Activated CD4-positive, alpha-beta T cell treated with anti-CD3 and anti-CD28 coated beads for 24 hours (primary cell): ENCODE results near the gene ZNF845.
A peak's percentile ranks its signal among the peaks of the same experiment; 100 is the strongest.
"Not testable (repeated sequence)": the region's sequence is repeated elsewhere in the genome, so short reads cannot be mapped to it uniquely, and the experiment has no call there.

ENCODE experiments used
- DNase-seq, 2 donors: peaks; one replicate each; pipeline ENCODE4 v3.0.0-alpha.2; 2020; ENCODE audit warnings: low read depth in 2 of 2

ZNF845 gene

DNA sequence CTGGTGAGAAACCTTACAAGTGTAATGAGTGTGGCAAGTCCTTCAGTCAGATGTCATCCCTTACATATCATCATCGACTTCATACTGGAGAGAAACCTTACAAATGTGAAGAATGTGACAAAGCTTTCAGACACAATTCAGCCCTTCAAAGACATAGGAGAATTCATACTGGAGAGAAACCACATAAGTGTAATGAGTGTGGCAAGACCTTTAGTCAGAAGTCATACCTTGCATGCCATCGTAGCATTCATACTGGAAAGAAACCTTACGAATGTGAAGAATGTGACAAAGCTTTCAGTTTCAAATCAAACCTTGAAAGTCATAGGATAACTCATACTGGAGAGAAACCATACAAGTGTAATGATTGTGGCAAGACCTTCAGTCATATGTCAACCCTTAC, 47.8 kb downstream of the ZNF845 start:
- no peak for DNase-seq

DNA sequence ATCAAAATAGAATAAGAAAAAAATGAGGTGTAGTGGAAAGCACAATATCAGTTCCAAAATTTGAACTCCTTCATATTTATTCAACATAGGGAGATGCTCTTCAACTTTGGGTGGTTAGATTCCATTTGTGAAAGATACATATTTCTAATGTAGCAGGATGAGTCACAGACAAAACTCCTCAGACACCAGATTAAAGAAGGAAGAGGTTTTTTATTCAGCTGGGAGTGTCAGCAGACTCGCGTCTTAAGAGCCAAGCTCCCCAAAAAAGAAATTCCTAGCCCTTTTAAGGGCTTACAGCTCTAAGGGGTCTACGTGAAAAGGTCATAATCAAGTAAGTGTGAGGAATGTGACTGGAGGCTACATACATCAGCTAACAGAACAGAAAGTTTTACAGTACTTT, 54.6 kb downstream of the ZNF845 start:
- DNase-seq, result no peak

DNA sequence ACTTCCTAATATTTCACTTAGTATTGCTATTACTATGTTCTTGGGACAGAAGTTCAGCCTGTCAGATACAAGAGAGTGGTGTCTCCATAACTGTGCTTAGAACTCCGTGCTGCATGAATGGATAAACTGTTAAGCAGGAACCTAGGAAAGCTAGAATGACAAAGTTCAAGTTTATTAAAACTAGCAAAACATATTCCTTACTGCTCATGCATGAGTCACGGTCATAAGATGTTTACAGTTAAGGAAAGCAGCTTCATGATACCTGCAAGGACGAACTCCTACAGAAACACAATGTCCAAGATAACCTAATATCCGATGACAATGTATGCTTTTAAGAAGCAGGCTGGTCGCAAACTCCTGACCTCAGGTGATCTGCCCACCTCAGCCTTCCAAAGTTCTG, 55.4 kb downstream of the ZNF845 start:
- DNase-seq, result no peak

DNA sequence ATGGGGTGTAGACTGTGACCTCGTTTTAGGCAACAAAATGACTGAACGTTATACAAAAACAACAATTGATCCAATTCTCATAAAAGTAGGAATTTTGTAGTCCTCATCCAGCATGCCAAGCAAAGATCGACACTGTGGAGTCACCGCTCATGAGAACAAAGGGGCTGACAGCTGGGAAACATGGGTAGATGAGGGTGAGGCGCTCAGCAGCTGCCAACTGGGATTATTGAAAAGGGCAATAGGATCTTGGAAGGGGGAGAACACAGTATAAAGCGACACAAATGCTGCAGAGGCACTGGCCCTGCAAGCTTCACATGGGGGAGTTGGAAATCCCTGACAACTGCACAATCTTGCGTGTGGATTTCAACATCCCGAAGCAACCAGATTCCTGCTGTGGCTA, 56.0 kb downstream of the ZNF845 start:
- DNase-seq, result no peak

DNA sequence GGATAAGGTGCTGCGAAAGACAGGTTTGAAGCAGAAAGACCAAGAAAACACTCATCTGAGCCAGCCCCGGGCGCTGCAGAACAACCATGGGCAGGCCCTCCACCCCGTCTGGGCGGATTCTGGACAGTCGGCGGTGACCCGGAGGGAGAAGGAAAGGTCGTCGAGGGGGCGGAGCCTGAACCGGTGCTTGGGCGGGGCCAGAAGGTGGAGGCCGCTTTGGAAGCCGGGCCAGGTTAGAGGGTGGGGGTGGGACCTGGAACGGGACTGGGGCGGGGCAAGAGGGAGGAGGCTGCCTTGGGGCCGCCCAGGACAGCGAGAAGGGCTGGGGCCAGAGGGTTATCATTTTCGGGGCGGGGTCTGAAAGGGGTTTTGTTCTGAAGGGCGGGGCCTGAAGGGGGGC, 56.4 kb downstream of the ZNF845 start:
- DNase-seq, result no peak

DNA sequence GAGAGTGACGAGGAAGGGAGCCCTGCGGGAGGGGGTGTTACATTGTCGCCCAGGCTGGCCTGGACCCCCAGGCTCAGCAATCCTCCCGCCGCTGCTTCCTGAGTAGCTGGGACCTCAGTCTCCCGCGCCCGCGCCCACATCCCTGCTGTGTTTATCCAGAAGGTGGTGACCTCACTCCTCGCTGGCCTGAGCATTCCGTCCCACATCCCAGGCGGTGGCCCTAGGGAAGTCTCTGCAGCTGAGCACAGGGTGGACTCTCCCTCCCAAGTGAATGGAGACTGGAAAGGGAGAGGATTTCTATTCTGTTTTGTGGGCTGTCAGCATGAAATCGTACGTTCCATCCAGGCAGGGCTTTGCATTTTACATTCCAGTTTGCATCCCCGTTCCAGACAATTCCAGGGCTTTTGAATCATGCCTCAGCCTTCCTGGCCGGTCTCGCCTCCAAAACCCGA, 61.0 kb downstream of the ZNF845 start:
- no peak for DNase-seq

DNA sequence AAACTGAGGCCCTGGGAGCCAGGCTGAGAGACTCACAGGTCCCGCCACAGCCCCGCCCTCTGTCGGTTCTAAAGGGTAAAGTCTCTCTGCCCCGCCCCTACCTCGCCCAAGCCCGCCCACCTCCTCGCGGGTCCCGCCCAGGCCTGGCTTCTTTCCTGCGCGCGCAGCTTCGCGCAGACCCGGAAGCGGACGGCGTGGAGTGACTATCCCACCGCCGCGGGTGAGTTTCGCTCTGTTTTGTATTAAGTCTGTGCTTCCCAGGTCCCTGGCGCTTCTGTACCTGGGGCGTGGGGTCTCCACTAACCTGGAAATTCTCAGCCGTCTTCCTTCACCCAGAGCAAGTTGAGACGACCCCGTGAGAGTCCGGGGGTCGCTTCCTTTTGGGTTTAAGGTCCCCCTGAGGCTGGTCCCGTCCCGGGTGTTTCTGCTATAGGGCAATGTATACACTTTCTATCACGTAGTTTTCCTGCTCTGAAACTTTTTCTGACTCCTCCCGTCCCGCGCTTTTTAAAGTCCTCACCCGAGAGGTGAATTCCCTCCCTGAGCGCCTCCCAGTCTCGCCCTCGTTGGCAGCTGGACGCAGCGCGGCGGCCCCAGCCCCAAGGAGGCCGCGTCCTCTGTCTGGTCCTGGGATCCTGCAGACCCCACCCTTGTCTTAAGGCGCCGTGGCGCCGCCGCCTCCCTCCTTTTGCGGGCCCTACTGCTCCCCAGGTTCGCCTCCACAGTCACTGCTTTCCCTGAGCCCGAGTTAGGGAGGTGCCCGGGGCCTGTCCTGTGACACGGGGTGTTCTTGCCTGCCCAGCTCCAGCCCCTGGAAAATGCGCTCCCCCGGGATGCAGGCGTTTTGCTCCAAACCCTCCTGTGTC, 61.7 kb downstream of the ZNF845 start, which contains the start of gene ZNF765:
TSS of gene ZNF765 (plus strand) at position 176 of the 866 bp plus-strand sequence. CDS start 2,867 bp downstream, outside the sequence.
- DNase-seq, result peak; percentile 88 to 95

DNA sequence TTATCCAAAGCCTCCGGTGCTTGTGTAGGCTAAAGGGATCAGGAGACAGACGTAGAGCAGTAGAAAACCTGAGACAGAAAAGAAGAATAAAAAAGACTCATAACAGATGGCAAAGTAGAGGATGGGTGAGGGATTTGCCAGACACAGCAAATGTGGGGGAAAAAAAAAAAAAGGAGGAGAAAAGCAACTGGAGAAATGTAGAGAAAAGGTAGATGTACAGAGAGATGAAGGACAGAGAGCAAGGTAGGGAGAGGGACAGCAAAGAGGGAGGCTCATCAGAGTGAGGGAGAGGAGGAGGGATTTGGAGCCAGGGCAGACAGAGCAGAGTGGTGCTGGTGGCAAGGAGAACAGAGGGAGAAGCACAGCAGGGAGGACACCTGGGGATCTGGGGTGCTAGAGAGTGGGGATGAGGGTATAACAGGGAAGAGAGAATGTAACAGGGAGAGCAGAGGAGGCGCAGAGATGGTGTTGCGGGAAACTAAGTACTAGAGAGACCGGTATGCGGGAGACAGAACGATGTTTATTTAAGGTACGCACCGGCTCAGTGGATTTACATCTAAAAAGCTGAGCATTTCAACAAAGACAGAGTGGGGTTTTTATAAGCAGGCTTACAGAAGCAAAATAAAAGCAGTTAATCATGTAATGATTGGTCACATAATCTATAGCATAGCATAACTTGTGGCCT, 62.4 kb downstream of the ZNF845 start:
- DNase-seq, result not testable (repeated sequence)

DNA sequence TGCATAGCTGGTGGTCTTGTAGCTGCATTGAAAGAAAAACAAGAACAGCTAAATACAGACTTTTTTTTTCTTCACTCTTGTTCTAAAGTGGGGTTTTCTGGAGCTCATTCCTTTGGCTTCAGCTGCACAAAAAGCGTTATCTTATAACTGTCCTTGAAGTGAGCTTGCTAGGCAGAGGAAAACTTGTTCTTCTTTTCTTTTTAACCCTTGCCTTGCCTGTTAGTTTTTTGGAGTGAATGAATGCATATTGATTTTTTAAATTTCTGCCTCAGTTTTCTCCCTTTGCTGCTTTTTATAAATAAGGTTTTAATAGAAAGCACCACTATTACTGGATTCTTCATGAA, 62.9 kb downstream of the ZNF845 start:
- DNase-seq, result no peak

DNA sequence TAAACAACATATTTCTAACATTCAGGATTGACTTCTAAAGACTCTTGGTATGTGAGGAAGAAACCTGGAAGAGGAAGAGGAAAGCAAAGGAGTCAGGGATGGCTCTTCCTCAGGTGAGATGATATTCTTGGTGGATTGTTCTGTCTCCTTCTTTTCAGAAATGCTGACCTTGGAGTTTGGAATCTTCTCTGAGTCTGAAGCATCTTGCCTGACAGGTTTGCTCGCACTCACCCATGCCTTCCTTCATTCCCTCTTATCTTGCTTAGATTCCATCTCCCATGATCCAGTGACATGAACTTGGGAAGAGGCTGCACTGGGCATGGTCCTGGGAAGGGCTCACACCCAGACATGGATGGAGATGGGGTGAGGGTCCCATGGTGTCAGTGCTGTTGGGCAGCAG, 64.4 kb downstream of the ZNF845 start:
- not testable (repeated sequence) for DNase-seq
